Hepatocyte (in vitro differentiated cells): ENCODE measurements around the gene HIVEP1. TPM values are rescaled to one million over a fixed set of nuclear protein-coding genes. Genes with fewer than 3 reads are reported as not detected.

ENCODE experiments used
- DNase-seq: peaks from one replicate; pipeline ENCODE4 v3.0.0-alpha.2; 2016; ENCODE audit warnings: low spot score
- H2AFZ ChIP-seq: fragments of 200-600 bp; sonication (generic); 2 replicates; pipeline ENCODE4 v1.6.0; 2016; ENCODE audit warnings: antibody characterized with exemption, mild to moderate bottlenecking
- H3K27ac ChIP-seq: fragments of 200-600 bp; sonication (generic); 2 replicates; pipeline ENCODE4 v1.5.1; 2016; ENCODE audit warnings: mild to moderate bottlenecking
- H3K27me3 ChIP-seq: fragments of 200-600 bp; sonication (generic); 2 replicates; pipeline ENCODE4 v1.6.1; 2016
- H3K36me3 ChIP-seq: fragments of 200-600 bp; sonication (generic); replicated peaks from 2 replicates; pipeline ENCODE4 v1.5.1; 2016; ENCODE audit warnings: low read depth; ENCODE audit not compliant: insufficient read depth
- H3K4me1 ChIP-seq: fragments of 200-600 bp; sonication (generic); 2 replicates; pipeline ENCODE4 v1.5.1; 2016; ENCODE audit warnings: mild to moderate bottlenecking, moderate library complexity; ENCODE audit not compliant: insufficient read depth
- H3K4me2 ChIP-seq: fragments of 200-600 bp; sonication (generic); 2 replicates; pipeline ENCODE4 v1.6.0; 2016
- H3K4me3 ChIP-seq: fragments of 200-600 bp; sonication (generic); 2 replicates; pipeline ENCODE4 v1.5.1; 2016; ENCODE audit warnings: mild to moderate bottlenecking
- H3K79me2 ChIP-seq: fragments of 200-600 bp; sonication (generic); 2 replicates; pipeline ENCODE4 v1.6.0; 2017; ENCODE audit warnings: mild to moderate bottlenecking
- H3K9me2 ChIP-seq: fragments of 200-600 bp; sonication (generic); replicated peaks from 2 replicates; pipeline ENCODE4 v1.6.0; 2017; ENCODE audit warnings: mild to moderate bottlenecking; ENCODE audit not compliant: insufficient read depth
- H3K9me3 ChIP-seq: fragments of 200-600 bp; sonication (generic); 2 replicates; pipeline ENCODE4 v1.5.1; 2016; ENCODE audit warnings: low read depth, mild to moderate bottlenecking
- H4K20me1 ChIP-seq: fragments of 200-600 bp; sonication (generic); 2 replicates; pipeline ENCODE4 v1.6.0; 2016; ENCODE audit warnings: mild to moderate bottlenecking; ENCODE audit not compliant: insufficient read depth, poor library complexity, severe bottlenecking
- CTCF ChIP-seq: fragments of 200-600 bp; sonication (generic); IDR thresholded peaks from 2 replicates; pipeline ENCODE4 v1.5.1; 2016; ENCODE audit warnings: antibody characterized with exemption, mild to moderate bottlenecking; ENCODE audit not compliant: poor library complexity
- EZH2 ChIP-seq: fragments of 200-600 bp; sonication (generic); IDR thresholded peaks from 2 replicates; pipeline ENCODE4 v1.6.1; 2016; ENCODE audit warnings: antibody characterized with exemption, mild to moderate bottlenecking, borderline replicate concordance
- EZH2phosphoT487 ChIP-seq: fragments of 200-600 bp; sonication (generic); IDR thresholded peaks from one replicate; pipeline ENCODE4 v1.6.1; 2018; ENCODE audit warnings: antibody characterized with exemption, mild to moderate bottlenecking, low read depth, moderate library complexity; ENCODE audit not compliant: unreplicated experiment, severe bottlenecking
- WGBS: methylation state at CpG from one replicate; pipeline ENCODE4 v1.1.6; 2016; ENCODE audit warnings: low lambda C conversion rate; ENCODE audit errors: missing lambda C conversion rate; 5-methylcytosine and 5-hydroxymethylcytosine counted together
- polyA plus RNA-seq: library from polyadenylated mRNA; unstranded; fragments of >200 nt; fragmentation: Nextera tagmentation; extraction: Ambion mirVana; gene quantifications from 2 replicates; pipeline ENCODE4 v1.2.1, GENCODE V29; 2016
- total RNA-seq: library from RNA; depleted of rRNA; stranded (reverse); fragments of >200 nt; gene quantifications from 2 replicates; pipeline ENCODE4 v1.2.3, GENCODE V29; 2014

The HIVEP1 gene
- total and polyA plus RNA-seq, 2 experiments from 2014 or later = 8.7 to 33.7 TPM

DNA sequence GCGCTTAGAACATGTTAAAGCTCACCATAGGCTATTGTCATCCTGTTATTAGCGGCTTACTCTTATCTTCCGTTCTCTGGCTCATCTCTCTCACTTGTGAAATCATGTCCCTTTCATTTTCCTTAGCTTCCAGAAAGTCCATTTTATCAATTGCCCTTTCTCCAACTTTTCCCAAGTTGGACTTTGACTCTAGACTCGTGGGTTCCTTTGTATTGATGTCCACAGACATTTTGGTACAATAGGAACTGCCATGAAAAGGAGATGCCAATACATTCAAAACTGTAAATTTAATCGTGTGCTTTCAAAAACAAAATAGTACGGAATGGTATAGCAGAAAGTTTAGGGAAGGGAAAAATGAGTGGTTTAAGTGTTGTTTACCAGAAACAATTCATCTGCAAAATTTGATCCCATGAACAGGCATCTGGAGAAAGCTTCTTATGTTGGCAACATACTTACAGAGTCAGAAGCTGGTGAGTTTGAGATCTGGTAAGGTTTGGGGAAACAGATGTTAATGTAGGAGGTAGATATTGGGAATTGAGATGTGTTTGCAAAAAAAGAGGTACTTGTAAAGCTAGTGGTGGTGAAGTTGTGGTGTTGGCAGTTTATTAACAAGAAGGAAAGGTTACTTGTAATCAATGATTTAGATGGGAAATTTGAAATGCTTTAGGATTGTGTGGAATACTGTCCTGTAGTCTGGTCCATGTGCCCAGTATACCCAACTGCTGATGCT lies 10.2 kb upstream of the HIVEP1 start:
- Histone ChIP-seq H3K36me3 (no peaks in the 10 kb centered on the region), H2AFZ (no peak overlapping the region), H3K9me3 (no peaks in the 10 kb centered on the region), H3K4me1 (no peaks in the 10 kb centered on the region), H3K27me3 (no peaks in the 10 kb centered on the region), H3K4me2 (no peak overlapping the region), H3K9me2 (no peaks in the 10 kb centered on the region), H3K4me3 (no peak overlapping the region), H3K79me2 (no peaks in the 10 kb centered on the region), H3K27ac (no peak overlapping the region), H4K20me1 (no peaks in the 10 kb centered on the region)
- DNase-seq = no peak
- 63% methylated on average over 6 of the region's 6 CpGs for WGBS
- TF ChIP-seq EZH2 (no peak), CTCF (no peak), EZH2phosphoT487 (no peak)

DNA sequence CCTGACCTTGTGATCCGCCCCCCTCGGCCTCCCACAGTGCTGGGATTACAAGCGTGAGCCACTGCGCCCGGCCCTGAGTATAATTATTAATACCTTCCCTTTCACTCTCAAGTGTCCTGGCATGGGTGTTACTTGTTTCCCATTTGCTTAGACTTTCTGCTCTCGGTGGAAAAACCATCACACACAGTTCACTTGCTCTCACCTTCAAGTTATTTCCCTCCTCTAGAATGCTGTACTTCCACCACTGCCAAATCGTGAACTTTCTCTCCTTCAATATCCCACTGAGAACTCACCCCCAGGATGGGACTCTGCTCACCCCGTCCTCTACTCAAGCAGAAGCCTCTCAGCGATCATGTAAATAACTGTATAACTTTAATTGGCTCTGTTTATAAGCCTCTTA lies 4.6 kb upstream of the HIVEP1 start:
- no peaks in the 10 kb centered on the region for H3K9me3 ChIP-seq
- H3K4me3 ChIP-seq = peak overlapping the region; percentile 70
- H4K20me1 ChIP-seq = no peaks in the 10 kb centered on the region
- H3K36me3 ChIP-seq = no peaks in the 10 kb centered on the region
- peak overlapping the region; percentile 99 for H3K27ac ChIP-seq
- TF ChIP-seq CTCF (no peak), EZH2phosphoT487 (no peak), EZH2 (no peak)
- DNase-seq = no peak
- H3K4me2 ChIP-seq = peak overlapping the region; percentile 76
- H3K9me2 ChIP-seq = no peaks in the 10 kb centered on the region
- 63% methylated on average over 9 of the region's 9 CpGs for WGBS
- peaks cover 11% of the 10 kb centered on the region for H3K79me2 ChIP-seq
- H2AFZ ChIP-seq = peak overlapping the region; percentile 61
- H3K27me3 ChIP-seq = no peaks in the 10 kb centered on the region
- peaks cover 15% of the 10 kb centered on the region for H3K4me1 ChIP-seq

DNA sequence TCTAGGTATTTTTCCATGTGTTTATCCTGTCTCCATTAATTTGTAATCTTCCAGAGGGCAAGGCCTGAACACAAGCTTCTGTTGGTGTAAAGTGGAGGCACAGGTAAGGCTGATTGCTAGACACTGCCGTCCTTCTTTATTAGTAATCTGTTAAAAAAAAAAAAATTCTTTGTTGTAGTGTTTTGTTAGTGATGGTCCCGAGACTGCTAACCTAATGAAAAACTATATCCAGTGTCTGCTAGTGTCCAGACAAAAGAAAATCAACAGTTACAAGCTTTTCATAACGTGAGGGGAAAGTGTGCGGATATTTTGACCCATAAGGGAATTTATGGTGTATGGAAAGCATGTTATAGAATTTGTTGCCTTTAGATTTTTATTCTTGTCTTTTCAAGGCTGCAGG lies 4.2 kb upstream of the HIVEP1 start:
- 26% methylated on average over 4 of the region's 4 CpGs for WGBS
- peak overlapping the region; percentile 61 for H2AFZ ChIP-seq
- no peaks in the 10 kb centered on the region for H3K9me2 ChIP-seq
- H3K27ac ChIP-seq = peak overlapping the region; percentile 99
- H4K20me1 ChIP-seq = no peaks in the 10 kb centered on the region
- H3K4me2 ChIP-seq = peak overlapping the region; percentile 76
- H3K27me3 ChIP-seq = no peaks in the 10 kb centered on the region
- H3K36me3 ChIP-seq = no peaks in the 10 kb centered on the region
- H3K9me3 ChIP-seq = no peaks in the 10 kb centered on the region
- TF ChIP-seq EZH2 (no peak), CTCF (no peak), EZH2phosphoT487 (no peak)
- H3K79me2 ChIP-seq = peaks cover 11% of the 10 kb centered on the region
- peak overlapping the region; percentile 70 for H3K4me3 ChIP-seq
- DNase-seq = no peak
- H3K4me1 ChIP-seq = peaks cover 15% of the 10 kb centered on the region
